ENCODE measurements around the gene CLEC4E.

CLEC4E gene

GRCh38 chr12:8532045-8532444, 8.7 kb downstream of the CLEC4E start:
- intact Hi-C loops (cut with DNase I; ENCODE audit: low total_unique reads) = no loop called here
- peaks cover 0 to 10% of the 10 kb centered on the region in 2 donors for H3K27me3 ChIP-seq
- no peak overlapping the region for H3K4me3 ChIP-seq
- no peak overlapping the region for H3K27ac ChIP-seq
- no peak for TF ChIP-seq CTCF (IDR thresholded peaks at IDR 0.05)
- DNase-seq = no peak
- no peaks in the 10 kb centered on the region for H3K36me3 ChIP-seq
- no peaks in the 10 kb centered on the region for H3K9me3 ChIP-seq
- no peaks in the 10 kb centered on the region for H3K4me1 ChIP-seq

GRCh38 chr12:8527250-8528130, 13.2 kb downstream of the CLEC4E start:
- Histone ChIP-seq H3K27ac (no peak overlapping the region), H3K36me3 (no peaks in the 10 kb centered on the region), H3K4me3 (no peak overlapping the region), H3K4me1 (no peaks in the 10 kb centered on the region), H3K27me3 (peaks cover 0 to 10% of the 10 kb centered on the region in 2 donors), H3K9me3 (peaks cover 0 to 3% (median 0%) of the 10 kb centered on the region in 3 donors)
- intact Hi-C loops (cut with DNase I; ENCODE audit: low total_unique reads) = no loop called here
- TF ChIP-seq CTCF (IDR thresholded peaks at IDR 0.05) = no peak
- DNase-seq = no peak

- Histone ChIP-seq H3K27me3 (no peaks in the 10 kb centered on the region), H3K4me1 (no peaks in the 10 kb centered on the region), H3K9me3 (no peaks in the 10 kb centered on the region), H3K4me3 (no peak overlapping the region), H3K27ac (no peak overlapping the region), H3K36me3 (no peaks in the 10 kb centered on the region)
- TF ChIP-seq CTCF (IDR thresholded peaks at IDR 0.05) = no peak
- DNase-seq = no peak
- intact Hi-C loops (cut with DNase I; ENCODE audit: low total_unique reads) = no loop called here
Measured at GRCh38 chr12:8519171-8519570, 21.5 kb downstream of the CLEC4E start.

GRCh38 chr12:8517971-8518370, 22.7 kb downstream of the CLEC4E start:
- Histone ChIP-seq H3K36me3 (no peaks in the 10 kb centered on the region), H3K4me3 (no peak overlapping the region), H3K4me1 (no peaks in the 10 kb centered on the region), H3K9me3 (no peaks in the 10 kb centered on the region), H3K27ac (no peak overlapping the region), H3K27me3 (no peaks in the 10 kb centered on the region)
- intact Hi-C loops (cut with DNase I; ENCODE audit: low total_unique reads) = no loop called here
- no peak for TF ChIP-seq CTCF (IDR thresholded peaks at IDR 0.05)
- no peak for DNase-seq

GRCh38 chr12:8513256-8513655, 27.4 kb downstream of the CLEC4E start, which contains the start of gene CLEC4D:
CLEC4D (plus strand) TSS chr12:8513503; CDS start chr12:8513733, 230 bp downstream.
- Histone ChIP-seq H3K9me3 (no peaks in the 10 kb centered on the region), H3K4me1 (no peaks in the 10 kb centered on the region), H3K4me3 (no peak within 1 kb of the TSS), H3K36me3 (no peaks in the 10 kb centered on the region), H3K27me3 (peaks cover 0 to 11% of the 10 kb centered on the region in 2 donors), H3K27ac (no peak within 1 kb of the TSS)
- no peak for DNase-seq
- intact Hi-C loops (cut with DNase I; ENCODE audit: low total_unique reads) = no loop called here
- TF ChIP-seq CTCF (IDR thresholded peaks at IDR 0.05) = no peak

Measured in tibial artery (tissue), 4 donors.